HL-60/S4 (cell line): Measurements from ENCODE around the gene XXYLT1.
"Not testable (repeated sequence)": the region's sequence is repeated elsewhere in the genome, so short reads cannot be mapped to it uniquely, and the experiment has no call there.

Source experiments
- in situ Hi-C: fragments of 300-500 bp; cut with MboI; formaldehyde crosslinking; loops from 2 replicates; pipeline ENCODE4 v1.14.3; 2022; ENCODE audit warnings: low sequenced_read_pairs

Gene XXYLT1

DNA sequence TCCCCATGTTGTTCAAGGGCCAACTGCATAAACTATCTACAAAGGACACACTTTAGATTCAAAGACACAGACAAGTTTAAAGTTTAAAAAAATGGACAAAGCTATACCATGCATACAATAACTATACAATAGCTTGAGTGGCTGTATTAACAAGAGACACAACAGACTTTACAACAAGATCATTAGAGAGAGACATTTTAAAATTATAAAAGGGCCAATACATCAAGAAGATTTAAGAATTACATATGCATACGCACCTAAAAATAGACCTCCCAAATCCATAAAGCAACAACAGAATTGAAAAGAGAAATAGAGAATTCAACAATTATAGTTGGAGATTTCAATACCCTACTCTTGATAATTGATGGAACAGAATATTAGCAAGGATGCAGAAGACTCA lies 79.4 kb downstream of the XXYLT1 start:
- in situ Hi-C loops = no loop called here

GRCh38 chr3:195189821-195190220 lies 81.1 kb downstream of the XXYLT1 start:
- in situ Hi-C loops = no loop called here

DNA sequence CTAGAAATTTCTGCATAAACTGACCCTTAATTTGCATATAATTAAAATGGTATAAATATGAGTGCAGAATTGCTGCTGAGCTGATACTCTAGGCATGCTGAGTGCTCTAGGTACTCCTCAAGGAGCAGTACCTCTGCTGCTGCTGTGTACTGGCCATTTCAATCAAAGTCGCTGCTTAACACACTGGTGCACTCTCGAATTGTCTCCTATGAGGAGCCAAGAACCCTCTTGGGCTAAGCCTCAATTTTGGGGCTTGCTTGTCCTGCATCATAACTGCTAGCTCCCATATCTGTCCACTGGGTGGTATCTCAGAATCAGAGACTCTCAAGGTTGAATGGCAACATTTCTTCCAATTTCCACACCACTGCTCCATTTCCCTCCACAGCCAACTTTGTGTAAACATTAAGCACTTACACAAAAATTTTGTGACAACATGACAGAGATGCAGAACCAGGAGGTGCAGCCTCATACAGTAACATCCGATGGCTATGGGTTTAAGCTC lies 82.5 kb downstream of the XXYLT1 start:
- in situ Hi-C loops = no loop called here

DNA sequence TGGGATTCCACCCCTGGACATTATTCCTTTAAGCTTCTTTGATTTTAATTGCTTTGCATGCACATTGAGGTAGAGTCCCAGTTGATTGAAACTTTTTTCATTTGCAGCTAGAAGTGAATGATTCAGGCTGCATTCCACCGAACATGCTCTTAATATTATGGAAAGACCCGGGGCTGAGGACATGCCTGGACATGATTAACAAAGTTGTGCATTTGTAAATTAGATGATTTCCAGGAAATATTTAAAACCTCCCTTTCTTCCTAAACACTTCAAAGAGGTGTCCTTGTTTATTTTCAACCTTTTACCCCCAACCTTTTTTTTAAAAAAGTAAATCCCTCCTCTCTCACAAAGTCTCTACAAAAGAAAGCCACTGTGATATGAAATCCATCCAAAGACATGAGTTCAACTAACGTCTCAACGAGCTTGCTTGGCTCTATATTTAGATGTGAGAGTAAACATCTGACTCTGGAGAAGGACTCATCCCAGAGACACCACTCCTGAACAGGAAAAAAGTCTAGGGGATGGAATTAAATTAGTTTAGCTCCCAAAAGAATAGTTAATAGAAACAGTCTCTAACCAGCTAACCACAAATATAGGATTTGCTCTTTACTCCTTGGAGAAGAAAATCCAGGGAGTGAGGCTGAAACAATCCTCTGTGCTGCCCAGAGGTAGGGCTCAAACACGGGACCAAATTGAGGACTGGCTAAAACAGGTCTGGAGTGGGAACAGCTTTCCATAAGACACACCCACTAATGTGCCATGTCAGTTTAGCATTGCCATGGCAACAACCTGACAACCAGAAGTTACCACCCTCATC lies 83.1 kb downstream of the XXYLT1 start:
- in situ Hi-C loops = no loop called here

DNA sequence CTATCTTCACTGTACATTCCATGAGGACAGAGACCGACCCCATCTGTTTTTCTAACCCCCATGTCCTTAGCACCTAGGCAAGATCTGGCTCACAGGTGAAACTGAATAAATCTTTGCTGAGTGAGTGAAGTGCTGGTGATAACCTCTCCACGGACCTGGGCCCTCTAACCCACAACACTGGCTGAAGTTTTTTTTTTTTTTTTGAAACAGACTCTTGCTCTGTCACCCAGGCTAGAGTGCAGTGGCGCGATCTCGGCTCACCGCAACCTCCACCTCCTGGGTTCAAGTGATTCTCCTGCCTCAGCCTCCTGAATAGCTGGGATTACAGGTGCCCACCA lies 84.3 kb downstream of the XXYLT1 start:
- in situ Hi-C loops = not testable (repeated sequence)

- in situ Hi-C loops = no loop called here
Observed at GRCh38 chr3:195186041-195186709, 84.8 kb downstream of the XXYLT1 start.

DNA sequence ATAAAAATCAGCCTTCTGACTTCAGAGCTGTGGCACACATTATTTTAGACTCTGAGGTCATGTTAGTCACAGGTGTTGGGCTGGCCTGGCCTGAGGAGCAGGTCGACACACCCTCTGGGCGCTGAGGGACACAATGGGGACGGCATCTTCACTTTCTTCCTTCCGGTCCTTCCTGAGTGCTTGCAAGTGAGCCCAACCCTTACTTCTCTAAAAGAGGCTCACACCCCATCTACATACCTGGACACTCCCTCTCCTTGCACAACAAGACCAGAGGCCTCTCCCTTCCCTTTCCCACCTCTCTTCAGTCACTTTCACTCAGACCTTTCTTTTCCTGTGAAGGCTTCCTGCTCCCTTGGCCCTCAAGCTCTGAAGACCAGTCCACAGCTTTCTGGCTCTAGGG lies 85.4 kb downstream of the XXYLT1 start:
- in situ Hi-C loops = no loop called here

- in situ Hi-C loops = no loop called here
Observed at GRCh38 chr3:195184716-195185421, 86.1 kb downstream of the XXYLT1 start.

DNA sequence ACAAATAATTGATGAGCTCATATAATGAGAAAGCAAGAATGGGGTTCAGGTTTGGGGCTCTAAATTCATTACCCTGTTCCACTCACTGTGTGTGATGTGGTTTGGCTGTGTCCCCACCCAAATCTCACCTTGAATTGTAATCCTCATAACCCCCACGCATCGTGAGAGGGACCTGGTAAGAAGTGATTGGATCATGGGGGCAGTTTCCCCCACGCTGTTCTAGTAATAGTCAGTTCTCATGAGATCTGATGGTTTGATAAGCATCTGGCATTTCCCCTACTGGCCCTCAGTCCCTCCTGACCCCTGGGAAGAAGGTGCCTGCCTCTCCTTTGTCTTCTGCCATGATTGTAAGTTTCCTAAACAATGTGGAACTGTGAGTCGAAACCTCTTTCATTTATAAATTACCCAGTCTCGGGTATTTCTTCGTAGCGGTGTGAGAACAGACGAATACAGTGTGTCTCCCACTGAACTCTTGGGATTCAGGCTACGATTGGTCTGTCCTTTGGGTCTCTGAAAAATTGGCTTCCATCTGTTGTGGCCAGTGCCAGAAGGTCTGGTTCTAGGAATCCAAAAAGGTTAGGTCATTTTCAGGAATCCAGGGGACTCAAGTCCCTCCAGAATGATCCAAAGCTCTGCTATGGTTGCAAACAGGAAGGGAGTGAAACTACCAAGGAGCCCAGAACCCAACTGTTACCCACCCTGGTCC lies 87.7 kb downstream of the XXYLT1 start:
- in situ Hi-C loops = no loop called here

- in situ Hi-C loops = no loop called here
Observed at GRCh38 chr3:195182470-195182795, 88.5 kb downstream of the XXYLT1 start.

DNA sequence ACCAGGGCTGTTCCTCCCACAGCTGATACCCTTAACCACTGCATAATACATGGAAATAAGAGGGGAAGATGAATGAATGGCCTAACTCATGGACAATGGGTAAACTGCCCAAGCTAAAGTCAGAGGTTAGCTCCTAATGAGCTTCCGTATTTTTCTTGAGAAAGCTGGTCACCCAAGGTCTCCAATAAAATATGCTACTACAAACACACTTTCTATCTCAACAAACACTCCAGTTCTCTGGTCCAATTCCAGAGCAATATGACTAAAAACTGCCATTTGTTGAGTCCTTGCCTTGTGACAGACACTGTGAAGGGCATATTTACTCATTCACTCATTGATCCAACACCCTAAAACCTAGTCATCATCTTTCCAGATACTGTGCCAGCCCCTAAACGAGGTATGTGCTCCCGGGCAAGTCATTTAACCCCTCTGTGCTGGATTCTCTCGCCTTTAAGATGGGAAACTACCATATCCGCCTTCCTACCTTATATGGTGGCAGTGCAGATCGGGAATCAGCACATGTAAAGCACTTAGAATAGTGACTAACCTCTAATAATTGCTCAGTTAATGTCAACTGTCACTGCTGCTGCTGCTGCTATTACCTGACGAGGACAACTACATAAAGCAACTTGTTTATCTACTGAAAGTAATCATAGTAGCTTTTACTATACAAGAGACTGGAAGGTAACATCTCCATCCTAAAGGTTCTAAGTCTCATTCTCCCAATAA lies 89.1 kb downstream of the XXYLT1 start:
- in situ Hi-C loops = no loop called here

- in situ Hi-C loops = no loop called here
Observed at GRCh38 chr3:195181113-195181498, 89.9 kb downstream of the XXYLT1 start.

DNA sequence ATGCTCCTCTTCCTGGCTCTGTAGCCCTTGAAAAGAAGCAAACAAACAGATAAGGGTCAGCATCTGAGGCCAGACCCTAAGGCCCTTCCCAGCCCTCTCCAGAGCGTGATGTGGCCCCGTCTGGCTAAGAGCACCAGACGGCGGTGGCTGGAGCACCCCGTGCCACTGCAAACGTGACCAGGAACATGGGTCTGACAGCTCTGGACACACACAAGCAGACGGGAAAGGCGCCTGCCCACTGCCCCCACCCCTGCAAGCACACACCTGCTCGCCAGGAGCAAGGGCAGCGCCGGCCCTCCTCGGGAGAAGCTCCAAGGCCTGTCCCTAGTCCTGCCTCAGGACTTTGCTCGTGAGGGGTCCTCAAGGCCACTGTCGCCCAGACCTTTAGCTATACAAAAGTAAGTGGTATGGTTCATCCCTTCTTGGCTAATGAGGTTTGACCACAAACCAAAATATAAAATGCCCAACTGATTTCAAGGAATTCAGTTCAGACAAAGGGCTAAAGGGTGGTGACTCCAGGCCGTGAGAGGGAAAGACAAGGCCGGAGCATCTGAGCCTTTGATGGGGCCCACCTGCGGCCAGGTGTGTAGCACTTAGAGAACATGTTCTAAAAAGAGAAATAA lies 90.4 kb downstream of the XXYLT1 start:
- in situ Hi-C loops = no loop called here

- in situ Hi-C loops = no loop called here
Observed at GRCh38 chr3:195179776-195180489, 91.0 kb downstream of the XXYLT1 start.

DNA sequence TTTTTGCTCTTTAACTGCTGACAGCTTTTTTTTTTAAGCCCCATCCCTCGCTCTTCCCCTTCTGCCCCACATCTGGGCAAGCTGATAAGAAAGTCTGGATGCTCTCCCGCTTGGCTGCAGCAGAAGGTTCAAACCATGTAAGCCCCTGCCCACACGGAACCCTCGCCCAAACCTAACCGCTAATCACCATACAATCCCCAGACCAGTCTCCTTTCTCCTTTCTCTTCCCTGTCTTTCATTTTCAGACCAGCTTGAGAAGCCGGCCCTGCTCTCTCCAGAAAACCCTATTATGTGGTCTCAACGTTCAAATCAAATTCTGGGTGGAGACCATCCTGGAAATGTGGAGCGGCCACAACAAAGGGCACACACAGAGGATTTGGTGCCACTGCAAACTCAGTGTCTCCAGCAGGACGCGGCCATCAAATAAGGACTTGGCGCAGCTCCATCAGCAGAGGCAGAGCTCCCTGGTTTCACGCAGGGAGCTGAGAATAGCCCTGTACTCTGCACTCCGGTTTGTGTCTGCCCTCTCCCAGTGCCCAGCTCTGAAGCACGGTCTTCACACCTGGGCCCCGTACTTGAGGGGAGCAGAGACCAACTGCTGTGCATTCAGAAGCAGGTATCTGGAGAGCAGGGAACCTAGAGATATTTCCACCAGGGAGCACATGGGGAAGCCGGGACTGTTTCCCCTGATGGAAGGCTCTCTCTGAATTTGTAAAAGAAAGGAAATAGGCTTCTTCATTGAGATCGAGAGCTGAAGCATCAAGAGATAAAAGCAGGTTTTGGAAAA lies 92.6 kb downstream of the XXYLT1 start:
- in situ Hi-C loops = no loop called here

DNA sequence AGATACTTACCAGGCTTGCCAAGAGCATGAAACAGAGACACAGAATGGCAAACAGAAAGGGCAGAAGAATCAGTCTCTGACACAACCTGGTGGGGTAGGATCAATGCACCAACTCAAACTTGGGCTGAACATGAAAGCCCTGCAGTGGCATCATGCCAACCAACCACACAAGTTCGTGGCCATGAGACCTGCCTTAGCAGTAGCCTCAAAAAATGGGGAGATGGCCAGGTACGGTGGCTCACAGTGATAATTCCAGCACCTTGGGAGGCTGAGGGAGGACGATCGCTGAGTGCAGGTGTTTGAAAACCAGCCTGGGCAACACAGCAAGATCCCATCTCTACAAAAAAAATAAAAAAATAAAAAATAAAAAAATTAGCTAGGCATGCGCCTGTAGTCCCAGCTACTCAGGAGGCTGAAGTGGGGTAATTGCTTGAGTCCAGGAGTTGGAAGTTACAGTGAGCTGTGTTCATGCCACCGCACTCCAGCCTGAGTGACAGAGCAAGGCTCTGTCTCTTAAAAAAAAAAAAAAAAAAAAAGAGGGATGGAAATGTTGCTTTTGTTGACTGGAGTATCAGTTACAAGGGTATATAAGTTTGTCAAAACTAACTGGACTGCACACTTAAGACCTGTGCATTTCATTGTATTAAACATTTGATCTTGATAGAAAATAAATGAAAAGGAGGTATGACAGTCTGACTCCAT lies 93.4 kb downstream of the XXYLT1 start:
- in situ Hi-C loops = no loop called here

DNA sequence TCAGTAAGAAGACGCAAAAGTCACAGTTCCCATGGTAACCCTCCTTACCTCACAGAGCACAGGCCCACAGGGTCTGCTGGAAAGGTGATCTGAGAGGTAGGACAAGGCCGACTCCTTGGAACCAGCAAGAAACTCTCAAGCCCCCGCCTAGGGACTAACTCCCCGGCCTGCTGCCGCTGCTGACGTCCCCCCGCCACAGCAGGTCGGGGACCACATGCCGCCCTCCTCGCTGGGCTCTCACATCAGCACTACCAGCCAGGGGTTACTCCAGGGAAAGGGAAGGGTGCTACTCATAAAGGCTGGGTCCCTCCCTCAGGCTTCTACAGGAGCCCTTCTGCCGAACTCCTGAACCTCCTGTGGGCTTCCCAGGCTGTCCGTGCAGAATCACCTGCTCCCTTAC lies 94.2 kb downstream of the XXYLT1 start:
- in situ Hi-C loops = no loop called here
